Stimulated activated CD4-positive, alpha-beta T cell treated with anti-CD3 and anti-CD28 coated beads, Interleukin-2, amount 100 ng/mL, for 24 hours (primary cell): ENCODE results near the gene UQCR10.
"Not testable (repeated sequence)": the region's sequence is repeated elsewhere in the genome, so short reads cannot be mapped to it uniquely, and the experiment has no call there.

ENCODE experiments used
- DNase-seq, 2 donors: peaks; one replicate each; pipeline ENCODE4 v3.0.0-alpha.2; 2020

Gene UQCR10

GRCh38 chr22:29737251-29738117, 29.7 kb upstream of the UQCR10 start:
- DNase-seq = no peak

GRCh38 chr22:29738118-29738815, 28.9 kb upstream of the UQCR10 start:
- no peak for DNase-seq

- DNase-seq = no peak
These were observed 27.8 kb upstream of the UQCR10 start for GRCh38 chr22:29739346-29739875.

GRCh38 chr22:29740216-29740615, 27.0 kb upstream of the UQCR10 start:
- no peak for DNase-seq

GRCh38 chr22:29741926-29742325, 25.2 kb upstream of the UQCR10 start:
- DNase-seq = no peak

DNA sequence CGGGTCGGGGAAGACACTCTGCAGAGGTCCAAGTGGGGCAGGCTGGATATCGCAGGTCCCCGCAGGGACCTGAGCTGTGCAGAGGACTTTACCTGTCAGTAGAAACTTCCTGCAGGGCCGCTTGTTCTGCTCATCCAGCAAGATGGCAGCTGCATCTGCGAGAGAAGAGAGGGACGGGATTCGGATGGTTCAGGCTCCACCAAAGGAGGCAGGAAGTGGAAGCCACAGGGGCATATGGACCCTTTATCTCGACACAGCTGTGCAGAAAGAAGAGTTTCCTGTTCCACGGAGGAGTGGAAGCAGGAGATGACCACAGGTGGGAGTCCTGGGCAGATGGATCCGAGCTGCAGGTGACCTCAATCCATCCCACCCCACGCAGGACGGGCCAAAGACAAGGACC, 24.8 kb upstream of the UQCR10 start:
- DNase-seq = no peak

- no peak for DNase-seq
These were observed 22.3 kb upstream of the UQCR10 start for GRCh38 chr22:29744902-29745301.

GRCh38 chr22:29747832-29748231, 19.3 kb upstream of the UQCR10 start:
- no peak for DNase-seq

DNA sequence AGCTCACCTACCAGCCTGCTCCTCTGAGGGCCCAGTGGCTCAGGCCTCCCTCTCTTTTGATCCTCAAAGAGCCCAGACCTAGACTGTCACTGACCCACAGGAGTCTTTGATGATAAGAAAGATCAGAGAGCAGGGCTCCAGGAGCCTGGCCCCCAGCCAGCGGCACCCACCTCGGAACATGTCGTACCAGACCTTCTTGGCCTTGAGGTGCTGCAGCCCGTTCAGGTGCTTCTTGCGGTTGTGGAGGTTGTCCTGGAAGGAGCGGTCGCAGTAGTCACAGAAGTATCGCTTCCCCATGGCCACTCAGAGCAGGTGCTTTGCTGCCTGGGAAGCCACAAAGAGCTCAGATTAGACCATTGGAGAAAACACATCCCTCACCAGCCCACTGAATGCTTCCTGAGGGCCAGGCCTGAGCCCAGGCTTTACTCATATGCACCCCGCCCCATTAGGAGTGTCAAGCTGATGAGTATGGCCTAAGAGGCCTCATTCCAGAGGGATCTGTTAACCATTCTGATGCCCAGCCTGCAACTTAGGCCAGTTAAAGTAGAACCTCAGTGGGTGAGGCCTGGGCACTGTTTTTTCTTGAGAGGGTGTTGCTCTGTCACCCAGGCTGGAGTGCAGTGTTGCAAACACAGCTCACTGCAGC, 18.8 kb upstream of the UQCR10 start:
- no peak for DNase-seq

- DNase-seq = no peak
These were observed 17.1 kb upstream of the UQCR10 start for GRCh38 chr22:29750029-29750428.

DNA sequence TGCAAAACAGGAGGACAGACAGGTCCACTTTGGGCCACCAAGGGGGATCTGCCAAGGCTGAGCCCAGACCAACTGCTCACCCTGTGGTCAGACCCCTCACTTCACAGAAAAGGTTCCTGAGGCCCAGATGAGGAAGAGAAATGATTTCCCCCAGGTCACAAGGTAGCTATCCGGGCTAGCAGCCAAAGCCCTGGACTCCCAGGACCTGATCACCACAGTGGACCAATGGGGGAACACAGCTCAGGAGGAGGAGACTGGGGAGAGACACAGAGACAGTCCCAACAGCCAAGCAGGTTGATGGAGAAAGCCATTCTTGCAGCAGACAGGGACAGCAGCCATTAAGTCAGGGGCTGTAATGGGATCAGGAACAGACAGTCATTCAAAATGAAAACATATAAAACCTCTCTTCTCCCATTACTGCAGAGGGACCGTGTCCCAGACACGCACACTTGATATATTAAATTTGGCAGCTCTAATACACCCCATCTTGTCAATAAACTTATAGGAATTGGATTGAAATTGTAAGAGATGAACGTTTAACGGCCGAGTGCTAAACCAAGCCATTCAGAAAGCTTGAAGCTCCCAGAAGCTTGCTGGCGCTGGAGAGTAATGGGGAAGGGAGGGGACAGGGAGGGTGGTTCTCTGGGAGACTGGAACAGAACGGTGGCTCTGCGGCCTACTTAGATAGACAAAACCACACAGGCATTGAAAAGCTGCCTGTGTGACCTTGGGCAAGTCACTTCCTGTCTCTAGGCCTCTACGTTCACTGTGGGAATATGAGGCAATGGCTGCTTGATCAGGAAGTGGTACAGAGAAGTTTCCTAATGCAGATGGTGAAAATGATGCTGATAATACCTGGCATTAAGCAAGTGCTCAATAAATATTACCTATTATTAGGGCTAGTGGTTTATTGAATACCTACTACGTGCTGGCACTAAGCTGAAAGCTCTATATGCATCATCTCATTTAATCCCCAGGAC, 16.3 kb upstream of the UQCR10 start:
- no peak for DNase-seq

- DNase-seq = no peak
These were observed 15.5 kb upstream of the UQCR10 start for GRCh38 chr22:29751669-29752068.

DNA sequence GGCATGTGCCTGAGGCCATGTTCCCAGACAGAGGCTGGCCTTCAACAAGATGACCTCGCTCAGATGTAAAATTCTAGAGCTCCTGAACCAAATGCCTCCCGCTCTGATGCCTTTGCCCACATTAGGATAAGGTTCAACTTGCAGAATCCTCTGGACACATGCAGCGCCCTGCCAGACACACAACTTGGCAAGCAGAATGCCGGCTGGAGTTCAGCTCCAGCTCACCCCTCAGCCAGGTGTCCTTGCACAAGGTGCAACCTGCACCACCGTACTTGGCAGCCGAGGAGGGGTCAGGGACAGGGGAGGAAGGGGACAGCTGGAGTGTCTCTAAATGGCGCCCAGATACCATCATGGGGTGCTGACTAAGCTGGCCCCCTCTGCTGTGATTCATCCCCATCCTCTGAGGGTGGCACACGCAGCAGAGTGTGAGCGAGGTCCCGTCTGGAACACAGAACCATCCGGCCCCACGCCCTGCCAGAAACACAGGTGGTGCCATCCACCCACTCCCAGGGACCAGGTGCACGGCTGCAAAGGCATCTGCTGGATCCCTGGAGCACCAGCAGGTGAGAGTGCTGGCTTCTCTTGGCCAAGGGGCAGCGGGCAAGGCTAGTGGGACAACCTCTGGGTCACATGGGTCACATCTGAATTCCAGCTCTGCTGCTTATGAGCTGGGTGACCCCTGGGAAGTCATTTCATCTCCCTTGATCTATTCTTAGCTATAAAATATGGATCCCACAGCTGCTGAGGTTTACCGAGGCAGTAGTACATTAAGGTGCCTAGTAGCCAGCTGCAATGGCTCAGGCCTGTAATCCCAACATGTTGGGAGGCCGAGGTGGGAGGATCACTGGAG, 13.1 kb upstream of the UQCR10 start:
- DNase-seq = no peak

DNA sequence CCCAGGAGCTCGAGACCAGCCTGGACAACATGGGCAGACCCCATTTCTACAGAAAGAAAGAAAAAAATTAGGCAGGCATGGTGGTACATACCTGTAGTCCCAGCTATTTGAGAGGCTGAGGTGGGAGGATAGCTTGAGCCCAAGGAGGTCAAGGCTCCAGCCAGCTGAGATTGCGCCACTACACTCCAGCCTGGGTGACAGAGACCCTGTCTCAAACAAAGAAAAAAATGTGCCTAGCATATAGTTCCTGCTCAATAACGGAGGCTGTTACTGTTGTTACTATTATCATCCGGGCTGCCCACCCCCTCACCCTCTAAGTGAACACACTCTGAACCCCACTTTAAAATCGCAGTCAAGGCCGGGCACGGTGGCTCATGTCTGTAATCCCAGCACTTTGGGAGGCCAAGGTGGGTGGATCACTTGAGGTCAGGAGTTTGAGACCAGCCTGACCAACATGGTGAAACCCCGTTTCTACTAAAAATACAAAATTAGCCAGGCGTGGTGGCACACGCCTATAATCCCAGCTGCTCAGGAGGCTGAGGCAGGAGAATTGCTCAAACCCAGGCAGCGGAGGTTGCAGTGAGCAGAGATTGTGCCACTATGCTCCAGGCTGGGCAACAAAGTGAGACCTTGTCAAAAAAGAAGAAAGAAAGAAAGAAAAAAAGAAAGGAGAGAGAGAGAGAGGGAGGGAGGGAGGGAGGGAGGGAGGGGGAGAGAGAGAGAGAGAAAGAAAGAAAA, 12.3 kb upstream of the UQCR10 start:
- DNase-seq = not testable (repeated sequence)

- DNase-seq = no peak
These were observed 11.3 kb upstream of the UQCR10 start for GRCh38 chr22:29755889-29756288.

- DNase-seq = no peak
These were observed 10.8 kb upstream of the UQCR10 start for GRCh38 chr22:29756341-29756740.

DNA sequence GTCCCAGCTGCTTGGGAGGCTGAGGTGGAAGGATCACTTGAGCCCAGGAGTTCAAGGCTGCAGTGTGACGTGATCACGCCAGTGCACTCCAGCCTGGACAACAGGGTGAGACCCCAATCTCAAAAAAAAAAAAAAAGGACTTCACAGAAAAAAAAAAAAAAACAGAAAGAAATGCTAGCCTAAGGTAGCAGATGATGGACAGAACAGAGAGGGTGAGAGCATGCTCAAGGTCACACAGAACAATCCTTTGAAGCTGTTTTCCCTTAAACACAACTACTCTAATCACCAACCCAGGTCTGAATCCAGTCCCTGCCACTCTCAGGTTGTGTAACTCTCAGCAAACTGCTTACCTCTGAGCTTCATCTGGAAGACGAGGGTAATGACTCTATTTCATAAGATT, 10.1 kb upstream of the UQCR10 start:
- DNase-seq = no peak

DNA sequence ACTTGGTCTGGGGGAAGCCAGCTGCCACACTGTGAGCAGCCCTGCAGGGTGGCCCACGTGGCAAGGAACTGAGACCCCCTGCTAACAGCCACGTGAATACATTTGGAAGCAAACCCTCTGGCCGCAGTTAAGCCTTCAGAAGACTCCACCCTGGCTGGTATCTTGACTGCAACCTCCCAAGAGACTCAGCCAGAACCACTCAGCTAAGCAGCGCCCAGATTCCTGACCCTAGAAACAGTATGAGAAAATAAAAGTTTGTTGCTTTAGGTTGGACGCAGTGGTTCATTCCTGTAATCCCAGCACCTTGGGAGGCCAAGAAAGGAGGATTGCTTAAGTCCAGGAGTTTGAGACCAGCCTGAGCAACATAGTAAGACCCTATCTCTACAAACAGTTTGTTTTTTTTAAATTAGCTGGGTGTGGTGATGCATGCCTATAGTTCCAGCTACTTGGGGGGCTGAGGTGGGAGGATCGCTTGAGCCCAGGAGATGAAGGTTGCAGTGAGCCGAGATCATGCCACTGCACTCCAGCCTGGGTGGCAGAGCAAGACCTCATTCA, 9.0 kb upstream of the UQCR10 start:
- no peak for DNase-seq

- no peak for DNase-seq
These were observed 8.2 kb upstream of the UQCR10 start for GRCh38 chr22:29758959-29759358.

DNA sequence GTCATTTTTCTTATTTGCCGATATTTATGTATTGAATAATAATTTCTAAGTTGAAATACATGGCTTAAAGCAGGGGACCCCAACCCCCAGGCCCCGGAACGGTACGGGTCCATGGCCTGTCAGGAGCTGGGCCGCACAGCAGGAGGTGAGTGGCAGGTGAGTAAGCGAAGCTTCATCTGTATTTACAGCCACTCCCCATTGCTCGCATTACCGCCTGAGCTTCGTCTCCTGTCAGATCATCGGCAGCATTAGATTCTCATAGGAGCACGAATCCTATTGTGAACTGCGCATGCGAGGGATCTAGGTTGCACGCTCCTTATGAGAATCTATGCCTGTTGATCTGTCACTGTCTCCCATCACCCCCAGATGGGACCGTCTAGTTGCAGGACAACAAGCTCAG, 4.9 kb upstream of the UQCR10 start:
- DNase-seq = no peak
